ELR (cell line): ENCODE results near the gene TLE6.
"Not testable (repeated sequence)": the region's sequence is repeated elsewhere in the genome, so short reads cannot be mapped to it uniquely, and the experiment has no call there.

Experiments
- DNase-seq: peaks from one replicate; pipeline ENCODE4 v3.0.0-alpha.2; 2015; ENCODE audit warnings: low read depth

Gene TLE6

DNA sequence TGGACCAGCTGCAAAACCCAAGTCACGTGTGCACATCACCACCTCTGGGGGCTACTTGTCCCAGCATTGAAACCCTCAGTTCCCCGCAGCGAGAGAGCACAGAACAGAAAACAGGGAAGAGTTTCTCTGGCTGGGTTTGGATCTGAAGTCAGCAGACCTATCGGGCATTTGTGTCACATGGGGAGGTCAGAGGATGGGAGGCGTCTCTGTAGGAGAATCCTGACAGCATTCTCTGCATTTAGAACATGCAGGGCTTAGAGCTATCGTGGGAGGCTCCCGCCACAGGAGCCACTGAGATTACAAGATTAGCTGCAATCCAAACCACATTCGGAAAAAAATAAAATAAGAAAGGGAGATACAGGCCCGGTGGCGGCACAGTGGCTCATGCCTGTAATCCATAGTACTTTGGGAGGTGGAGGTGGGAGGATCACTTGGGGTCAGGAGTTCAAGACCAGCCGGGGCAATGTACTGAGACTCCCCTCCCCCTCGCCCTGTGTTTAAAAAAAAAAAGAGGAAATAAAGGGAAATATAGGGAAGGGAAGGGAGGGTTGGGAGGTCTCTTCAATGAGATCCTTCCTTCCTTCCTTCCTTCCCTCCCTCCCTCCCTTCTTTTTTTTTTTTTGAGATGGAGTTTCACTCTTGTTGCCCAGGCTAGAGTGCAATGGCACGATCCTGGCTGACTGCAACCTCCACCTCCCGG lies 2.9 kb upstream of the TLE6 start:
- DNase-seq, result no peak

DNA sequence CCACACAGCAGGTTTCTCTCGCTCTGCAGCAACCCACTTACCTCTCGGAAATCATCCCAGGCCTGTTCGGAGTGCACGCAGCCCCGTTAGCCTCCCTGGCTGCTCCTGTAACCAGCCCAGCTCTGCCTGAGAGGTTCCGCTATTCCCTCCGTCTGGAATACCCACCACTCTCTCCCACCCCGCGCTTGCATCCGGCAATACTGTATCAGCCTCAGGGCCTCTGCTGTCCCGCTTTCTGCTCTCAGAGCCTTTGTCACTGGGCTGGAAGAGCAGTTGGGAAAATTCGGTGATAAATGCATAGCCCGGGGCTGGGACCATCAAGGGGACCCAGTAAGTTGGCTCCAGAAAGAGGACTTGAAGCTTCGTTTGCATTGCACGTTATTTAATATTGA lies 759 bp upstream of the TLE6 start:
- DNase-seq, result no peak

DNA sequence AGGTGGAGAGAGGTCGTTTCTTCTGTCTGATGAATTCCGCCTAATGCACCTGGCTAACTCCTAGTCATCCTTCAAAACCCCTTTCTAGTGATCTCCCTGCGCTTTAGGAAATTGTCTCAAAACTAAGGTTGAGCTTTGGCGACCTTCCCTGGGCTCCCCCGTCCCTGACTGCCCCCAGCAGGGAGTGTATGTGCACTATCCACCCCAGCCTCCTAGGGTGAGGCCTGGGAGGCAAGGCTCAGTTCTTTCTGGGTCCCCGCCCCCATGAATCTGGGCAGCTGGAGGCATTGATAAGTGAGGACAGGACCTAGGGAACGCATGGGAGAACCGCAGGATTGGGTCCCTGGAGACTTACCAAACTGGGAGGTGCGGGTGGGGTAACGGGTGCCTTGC lies 378 bp downstream of the TLE6 start:
- DNase-seq, result no peak

DNA sequence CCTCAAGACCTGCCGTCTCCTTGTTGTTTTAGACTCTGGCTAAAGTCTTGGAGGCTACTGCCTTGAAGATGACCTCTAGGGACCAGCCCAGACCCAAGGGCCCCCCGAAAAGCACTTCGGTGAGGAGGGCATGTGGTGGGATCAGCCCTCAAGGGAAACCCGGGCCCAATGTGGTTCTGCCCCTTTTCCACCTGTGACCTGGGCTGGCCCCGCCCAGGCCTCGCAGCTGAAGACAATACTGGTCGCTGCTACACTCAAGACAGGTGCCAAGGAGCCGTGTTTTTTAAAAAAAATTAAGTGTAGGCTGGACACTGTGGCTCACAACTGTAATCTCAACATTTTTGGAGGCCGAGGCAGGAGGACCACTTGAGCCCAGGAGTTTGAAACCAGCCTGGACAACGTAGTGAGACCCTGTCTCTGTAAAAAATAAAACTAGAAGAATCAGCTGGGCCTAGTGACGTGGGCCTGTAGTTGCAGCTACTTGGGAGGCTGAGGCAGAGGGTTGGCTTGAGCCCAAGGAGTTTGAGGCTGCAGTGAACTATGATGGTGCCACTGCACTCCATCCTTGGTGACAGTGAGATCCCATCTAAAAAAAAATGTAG lies 903 bp downstream of the TLE6 start:
- no peak for DNase-seq

DNA sequence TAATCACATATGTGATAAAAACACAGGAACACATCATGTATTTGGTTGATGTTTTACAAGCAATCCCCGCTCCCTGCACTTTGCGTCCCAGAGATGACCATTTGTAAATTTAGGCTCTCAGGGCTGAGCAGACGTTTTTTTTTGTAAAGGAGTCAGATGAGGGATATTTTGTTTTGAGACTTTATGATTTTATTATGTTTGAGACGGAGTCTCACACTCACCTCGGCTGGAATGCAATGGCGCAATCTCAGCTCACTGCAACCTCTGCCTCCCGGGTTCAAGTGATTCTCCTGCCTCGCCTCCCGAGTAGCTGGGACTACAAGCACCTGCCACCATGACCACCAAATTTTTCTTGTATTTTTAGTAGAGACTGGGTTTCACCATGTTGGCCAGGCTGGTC lies 1.4 kb downstream of the TLE6 start:
- no peak for DNase-seq

DNA sequence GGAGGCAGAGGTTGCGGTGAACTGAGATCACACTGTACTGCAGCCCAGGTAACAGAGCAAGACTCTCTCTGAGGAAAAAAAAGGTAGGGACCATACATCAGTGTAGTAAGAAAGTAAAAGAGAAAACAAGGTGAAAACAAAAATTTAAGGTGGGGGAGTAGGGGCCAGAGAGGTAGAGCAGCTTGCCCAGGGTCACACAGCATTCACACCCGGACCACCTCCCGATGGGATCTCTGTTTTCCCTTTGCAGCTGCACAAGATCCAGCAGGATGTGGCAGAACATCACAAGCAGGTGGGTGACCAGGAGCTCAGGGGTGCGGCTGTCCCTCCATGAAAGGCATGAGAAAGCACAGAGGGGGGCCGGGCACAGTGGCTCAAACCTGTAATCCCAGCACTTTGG lies 4.5 kb downstream of the TLE6 start:
- DNase-seq, result no peak

DNA sequence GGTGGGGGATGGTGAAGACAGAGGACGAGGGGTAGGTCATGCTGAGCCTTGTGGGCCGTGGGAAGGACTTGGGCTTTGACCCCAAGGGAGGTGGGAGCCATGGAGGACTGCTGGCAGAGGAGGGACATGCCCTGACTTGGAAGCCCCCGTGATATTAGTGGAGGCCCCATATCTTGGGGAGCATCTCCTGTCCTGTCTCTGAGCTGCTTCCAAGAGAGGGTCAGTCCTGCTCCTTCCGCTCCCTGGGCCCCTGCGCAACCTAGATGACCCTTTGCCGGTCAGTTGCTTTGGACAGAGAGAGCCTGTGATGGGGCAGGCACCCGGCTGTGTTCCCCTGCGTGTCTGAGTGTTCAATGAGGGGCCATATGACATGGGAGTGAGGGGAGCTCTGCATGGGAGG lies 5.2 kb downstream of the TLE6 start:
- no peak for DNase-seq

DNA sequence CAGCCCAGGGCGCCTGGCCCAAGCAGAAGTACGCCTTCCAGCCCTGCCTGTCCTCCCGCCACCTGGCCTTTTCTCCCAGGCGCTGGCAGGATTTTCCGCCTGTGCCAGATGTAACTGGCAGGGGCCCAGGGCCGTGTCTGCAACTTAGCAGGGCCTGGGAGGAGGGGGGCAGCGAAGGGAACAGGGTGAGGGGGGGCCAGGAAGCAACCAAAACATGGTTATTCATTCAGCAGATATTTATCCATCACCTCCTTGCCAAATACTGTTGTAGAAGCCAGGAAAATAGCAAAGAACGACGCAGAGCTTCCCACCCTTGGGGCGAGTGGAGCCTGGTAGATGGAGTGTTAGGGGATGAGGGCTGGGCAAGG lies 5.6 kb downstream of the TLE6 start:
- no peak for DNase-seq

DNA sequence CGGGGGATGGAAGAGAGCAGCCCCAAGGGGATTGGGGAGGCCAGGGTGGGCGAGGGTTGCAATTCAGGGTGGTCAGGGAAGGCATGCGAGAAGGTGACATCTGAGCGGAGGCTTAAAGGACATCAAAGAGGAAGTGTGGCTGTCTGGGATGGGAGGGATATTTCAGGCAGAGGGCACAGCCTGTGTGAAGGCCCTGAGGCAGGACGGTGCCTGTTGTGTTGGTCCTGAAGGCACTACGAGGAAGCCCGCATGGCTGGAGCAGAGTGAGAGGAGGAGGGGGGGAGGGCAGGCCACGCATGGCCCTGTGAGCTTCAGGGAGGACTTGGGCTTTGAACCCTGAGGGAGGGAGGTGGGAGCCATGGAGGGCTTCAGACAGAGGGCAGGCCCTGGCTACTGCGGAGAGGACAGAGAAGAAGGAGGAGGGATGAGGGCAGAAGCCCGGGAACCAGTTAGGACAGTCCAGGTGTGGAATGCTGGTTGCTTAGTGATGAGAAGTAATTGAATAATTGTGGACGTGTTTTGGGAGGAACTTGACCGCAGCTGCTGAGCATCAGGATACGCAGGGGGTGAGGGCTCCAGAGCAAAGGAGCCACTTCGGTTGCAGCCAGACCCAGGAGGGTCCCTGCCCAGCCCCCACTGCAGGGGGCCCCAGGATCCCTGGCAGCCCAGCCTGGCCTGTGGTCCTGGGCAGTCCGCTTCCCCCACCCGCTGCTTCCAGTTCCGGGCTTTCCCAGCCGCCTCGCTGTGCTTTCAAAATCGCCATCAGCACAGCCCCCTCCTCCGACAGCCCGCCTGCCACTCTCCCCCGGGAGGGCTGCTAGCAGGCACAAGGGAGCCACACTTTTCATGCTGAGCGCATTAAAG lies 6.2 kb downstream of the TLE6 start:
- DNase-seq, result no peak

DNA sequence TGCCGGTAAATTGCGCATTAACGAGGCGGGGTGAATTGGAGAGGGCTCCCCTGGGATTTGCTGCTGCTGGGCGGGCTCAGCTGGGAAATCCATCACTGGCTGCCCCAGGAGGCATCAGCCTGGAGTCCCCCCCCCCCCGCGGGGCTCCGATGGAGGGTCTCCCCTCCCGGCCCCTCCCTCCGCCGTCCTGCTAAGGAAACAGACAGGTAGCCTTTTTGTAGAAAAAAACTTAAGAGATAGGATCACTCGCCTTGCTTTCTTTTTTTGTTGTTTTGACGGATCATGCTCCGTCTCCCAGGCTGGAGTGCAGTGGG lies 6.8 kb downstream of the TLE6 start:
- DNase-seq, result no peak

DNA sequence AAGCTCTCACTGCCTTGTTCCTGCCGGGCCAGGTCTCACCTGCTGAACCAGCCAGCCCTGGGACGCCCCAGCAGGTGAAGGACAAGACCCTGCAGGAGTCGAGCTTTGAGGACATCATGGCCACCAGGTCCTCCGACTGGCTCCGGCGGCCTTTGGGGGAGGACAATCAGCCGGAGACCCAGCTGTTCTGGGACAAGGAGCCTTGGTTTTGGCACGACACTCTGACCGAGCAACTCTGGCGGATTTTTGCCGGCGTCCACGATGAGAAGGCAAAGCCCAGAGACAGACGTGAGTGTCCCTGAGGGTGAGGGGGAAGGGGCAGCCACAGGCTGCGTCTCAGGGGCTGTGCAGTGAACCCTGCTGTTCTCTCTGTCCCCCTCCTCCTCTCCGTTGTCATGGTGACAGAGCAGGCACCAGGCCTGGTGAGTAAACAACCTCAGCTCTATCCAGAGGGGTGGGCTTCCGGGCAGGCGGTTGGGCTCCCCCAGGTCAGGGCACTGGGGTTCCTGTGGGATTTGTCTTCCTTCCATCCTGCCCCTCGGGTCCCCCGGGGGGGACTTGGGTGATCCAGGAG lies 9.7 kb downstream of the TLE6 start:
- no peak for DNase-seq

DNA sequence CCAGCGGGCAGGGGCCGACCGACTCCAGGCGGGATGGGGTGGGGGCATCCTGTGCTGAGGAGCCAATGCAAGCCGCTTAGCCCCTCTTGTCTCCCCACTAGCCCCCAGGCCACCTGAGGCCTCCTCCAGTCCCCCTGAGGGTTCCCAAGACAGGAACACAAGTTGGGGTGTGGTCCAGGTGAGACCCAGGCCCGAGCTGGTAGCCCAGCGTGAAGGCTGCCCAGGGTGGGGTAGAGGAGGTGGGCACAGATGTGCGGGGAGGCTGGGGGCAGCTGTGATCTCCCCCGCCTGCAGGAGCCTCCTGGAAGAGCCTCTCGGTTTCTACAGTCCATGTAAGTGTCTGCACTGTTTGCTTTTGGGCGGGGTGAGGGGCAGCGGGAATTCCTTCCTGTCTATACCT lies 10.4 kb downstream of the TLE6 start:
- DNase-seq, result no peak

DNA sequence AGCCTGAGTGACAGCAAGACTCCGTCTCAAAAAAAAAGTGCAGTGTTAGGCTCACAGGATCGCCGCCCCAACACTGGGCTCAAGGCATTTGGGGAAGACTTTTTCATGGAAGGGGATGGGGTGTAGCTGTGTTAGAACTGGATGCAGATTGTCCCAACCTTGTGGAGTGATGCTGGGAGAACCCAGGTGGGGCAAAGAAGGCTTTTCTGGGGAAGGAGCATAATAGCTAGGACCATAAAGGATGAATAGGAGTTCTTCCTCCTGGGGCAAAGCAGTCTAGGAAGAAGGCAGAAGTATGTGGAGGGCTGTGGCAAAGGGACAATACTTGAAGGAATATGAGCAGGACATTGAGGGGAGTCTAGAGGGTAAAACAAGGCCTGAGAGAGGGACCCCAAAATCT lies 11.2 kb downstream of the TLE6 start:
- no peak for DNase-seq

DNA sequence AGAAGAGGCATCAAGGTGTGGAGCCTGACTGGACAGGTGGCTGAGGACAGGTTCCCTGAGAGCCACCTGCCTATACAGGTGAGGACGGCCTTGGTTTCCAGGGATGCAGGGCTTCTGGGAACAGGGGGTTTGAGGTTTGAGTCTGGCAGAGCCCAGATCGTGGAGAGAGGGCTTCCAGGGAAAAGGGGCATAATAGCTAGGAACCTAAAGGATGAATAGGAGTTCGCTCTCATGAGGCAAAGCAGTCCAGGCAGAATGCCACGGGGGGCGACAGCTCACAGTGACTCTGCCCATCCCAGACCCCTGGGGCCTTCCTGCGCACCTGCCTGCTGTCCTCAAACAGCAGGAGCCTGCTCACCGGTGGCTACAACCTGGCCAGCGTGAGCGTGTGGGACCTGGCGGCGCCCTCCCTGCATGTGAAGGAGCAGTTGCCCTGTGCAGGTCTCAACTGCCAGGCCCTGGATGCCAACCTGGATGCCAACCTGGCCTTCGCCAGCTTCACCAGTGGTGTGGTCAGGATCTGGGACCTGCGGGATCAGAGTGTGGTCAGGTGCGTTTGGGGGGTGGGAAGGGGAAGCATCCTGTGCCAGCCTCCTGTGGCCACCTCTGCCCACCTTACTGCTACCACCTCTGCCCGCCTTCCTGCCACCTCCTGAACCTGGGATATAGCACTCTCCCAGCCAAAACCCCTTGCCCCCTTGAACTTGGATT lies 12.0 kb downstream of the TLE6 start:
- no peak for DNase-seq

DNA sequence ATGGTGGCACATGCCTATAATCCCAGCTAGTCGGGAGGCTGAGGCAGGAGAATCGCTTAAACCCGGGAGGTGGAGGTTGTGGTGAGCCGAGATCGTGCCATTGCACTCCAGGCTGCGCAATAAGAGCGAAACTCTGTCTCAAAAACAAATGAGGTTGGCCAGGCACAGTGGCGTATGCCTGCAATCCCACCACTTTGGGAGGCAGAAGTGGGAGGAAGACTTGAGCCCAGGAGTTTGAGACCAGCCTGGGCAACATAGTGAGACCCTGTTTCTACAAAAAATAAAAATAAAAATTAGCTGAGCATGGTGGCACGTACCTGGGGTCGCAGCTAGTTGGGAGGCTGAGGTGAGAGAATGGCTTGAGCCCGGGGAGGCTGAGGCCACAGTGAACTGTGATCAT lies 15.0 kb downstream of the TLE6 start:
- DNase-seq, result not testable (repeated sequence)

DNA sequence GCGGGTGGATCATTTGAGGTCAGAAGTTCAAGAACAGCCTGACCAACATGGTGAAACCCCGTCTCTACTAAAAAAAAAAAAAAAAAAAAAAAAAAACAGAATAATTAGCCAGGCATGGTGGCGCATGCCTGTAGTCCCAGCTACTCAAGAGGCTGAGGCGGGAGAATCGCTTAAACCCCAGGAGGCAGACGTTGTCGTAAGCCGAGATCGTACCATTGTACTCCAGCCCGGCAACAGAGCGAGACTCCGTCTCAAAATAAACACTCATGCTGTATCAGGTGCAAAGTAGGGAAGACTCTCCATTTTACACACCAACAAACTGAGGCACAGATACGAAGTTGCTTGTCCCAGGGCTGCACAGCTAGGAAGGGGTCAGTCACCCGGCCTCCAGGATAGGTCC lies 15.6 kb downstream of the TLE6 start:
- no peak for DNase-seq

DNA sequence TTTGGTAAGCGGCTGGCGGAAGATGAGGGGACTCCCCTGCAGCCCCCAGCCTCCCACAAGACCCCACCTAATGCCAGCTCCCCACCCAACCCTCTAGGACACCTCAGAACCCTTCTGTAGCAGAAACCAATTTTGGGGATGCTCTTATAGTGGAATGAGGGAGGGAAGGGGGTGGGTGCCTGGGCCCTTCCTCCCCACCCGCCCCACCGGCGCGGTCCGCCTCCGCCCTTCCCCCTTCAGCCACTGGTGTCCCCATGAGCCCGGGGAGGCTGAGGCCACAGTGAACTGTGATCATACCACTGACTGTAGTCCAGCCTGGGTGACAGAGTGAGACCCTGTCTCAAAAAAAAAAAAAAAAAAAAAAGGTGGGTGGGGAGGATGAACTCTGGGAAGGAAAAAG lies 16.2 kb downstream of the TLE6 start:
- DNase-seq, result no peak

DNA sequence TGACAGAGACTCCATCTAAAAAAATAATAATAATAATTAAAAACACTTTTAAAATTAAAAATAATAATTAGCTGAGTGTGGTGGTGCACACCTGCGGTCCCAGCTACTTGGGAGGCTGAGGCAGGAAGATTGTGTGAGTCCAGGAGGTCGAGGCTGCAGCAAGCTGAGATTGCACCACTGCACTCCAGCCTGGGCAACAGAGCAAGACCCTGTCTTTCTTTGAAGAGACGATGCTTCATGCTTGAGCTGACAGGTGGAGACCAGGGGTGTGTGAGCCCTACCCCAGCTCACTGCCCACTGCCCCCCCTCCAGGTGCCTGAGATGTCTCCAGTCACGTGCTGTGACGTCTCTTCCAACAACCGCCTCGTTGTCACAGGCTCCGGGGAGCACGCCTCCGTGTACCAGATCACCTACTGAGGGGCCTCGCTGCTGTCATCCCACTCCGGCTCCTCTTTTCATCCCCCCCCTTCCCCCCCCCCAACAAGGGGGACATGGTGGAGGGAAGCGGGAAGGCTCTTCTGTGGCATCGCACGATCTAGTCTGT lies 17.3 kb downstream of the TLE6 start:
- DNase-seq, result no peak

DNA sequence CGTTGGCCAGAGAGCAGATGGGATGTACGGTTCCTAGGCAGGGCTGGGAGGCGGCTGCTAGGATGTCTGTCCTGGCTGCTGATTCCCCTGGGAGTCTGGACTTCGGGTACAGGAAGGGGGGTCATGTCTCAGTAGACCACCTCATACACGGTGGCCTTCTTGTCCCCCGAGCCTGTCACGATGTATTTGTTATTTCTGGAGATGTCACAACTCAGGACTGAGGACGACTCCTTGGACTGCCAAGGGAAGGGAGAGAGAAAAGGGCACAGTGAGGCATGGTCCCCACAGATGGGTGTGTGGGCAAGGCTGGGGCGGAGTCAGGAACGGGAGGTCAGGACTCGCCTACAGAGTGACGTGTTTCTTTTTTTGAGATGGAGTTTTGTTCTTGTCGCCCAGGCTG lies 20.4 kb downstream of the TLE6 start:
- DNase-seq, result no peak

DNA sequence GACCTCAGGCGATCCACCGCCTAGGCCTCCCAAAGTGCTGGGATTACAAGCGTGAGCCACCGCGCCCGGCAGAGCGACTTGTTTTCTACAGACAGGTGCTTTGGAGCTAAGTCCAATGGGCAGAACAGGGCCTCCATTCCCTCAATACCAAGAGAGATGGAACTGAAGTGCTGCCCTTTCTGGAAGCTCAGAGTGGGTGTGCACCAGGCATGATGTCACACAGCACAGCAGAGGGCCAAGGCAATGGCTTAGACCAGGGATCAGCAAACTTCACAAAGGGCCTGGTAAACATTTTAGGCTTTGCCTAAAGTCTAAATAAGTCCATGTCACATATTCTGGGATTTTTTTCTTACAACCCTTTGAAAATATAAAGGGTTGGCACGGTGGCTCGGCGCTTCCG lies 21.3 kb downstream of the TLE6 start:
- no peak for DNase-seq

DNA sequence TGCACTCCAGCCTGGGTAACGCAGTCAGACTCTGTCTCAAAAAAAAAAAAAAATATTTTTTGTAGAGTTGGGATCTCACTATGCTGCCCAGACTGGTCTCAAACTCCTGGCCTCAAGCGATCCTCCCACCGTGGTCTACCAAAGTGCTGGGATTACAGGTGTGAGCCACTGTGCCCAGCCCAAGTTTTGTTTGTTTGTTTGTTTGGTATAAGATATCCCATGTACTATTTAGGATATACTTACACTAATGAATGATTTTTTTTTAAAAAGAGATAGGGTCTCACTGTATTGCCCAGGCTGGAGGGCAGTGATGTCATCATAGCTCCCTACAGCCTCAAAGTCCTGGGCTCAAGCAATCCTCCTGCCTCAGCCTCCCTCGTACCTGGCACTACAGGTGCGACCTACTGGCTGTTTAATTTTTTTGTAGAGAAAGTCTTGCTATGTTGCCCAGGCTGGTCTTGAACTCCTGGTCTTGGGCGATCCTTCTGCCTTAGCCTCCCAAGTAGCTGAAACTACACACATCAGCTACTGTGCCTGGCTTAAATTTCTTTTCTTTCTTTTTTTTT lies 24.0 kb downstream of the TLE6 start:
- no peak for DNase-seq

DNA sequence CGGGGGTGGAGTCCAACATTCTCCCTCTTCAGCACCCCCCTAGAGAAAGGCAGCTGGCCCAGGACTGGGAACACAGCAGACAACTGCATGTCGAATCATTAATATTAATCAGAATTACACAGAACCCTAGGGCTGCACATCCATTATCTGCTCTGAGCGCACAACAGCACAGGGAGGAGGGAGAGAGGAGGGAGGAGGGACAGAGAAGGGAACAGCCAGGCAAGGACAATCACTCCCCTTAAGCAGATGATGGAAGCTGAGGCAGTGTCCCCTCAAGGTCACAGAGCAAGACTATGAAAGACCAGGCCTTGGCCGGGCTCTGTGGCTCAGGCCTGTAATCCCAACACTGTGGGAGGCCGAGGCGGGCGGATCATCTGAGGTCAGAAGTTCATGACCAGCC lies 25.7 kb downstream of the TLE6 start:
- DNase-seq, result no peak
